Hepatocyte (in vitro differentiated cells): ENCODE measurements around the gene OR6J1. TPM values are rescaled to one million over a fixed set of nuclear protein-coding genes. Genes with fewer than 3 reads are reported as not detected.

Experiments
- DNase-seq: peaks from one replicate; pipeline ENCODE4 v3.0.0-alpha.2; 2016; ENCODE audit warnings: low spot score
- H2AFZ ChIP-seq: fragments of 200-600 bp; sonication (generic); 2 replicates; pipeline ENCODE4 v1.6.0; 2016; ENCODE audit warnings: antibody characterized with exemption, mild to moderate bottlenecking
- H3K27ac ChIP-seq: fragments of 200-600 bp; sonication (generic); 2 replicates; pipeline ENCODE4 v1.5.1; 2016; ENCODE audit warnings: mild to moderate bottlenecking
- H3K27me3 ChIP-seq: fragments of 200-600 bp; sonication (generic); 2 replicates; pipeline ENCODE4 v1.6.1; 2016
- H3K36me3 ChIP-seq: fragments of 200-600 bp; sonication (generic); replicated peaks from 2 replicates; pipeline ENCODE4 v1.5.1; 2016; ENCODE audit warnings: low read depth; ENCODE audit not compliant: insufficient read depth
- H3K4me1 ChIP-seq: fragments of 200-600 bp; sonication (generic); 2 replicates; pipeline ENCODE4 v1.5.1; 2016; ENCODE audit warnings: mild to moderate bottlenecking, moderate library complexity; ENCODE audit not compliant: insufficient read depth
- H3K4me2 ChIP-seq: fragments of 200-600 bp; sonication (generic); 2 replicates; pipeline ENCODE4 v1.6.0; 2016
- H3K4me3 ChIP-seq: fragments of 200-600 bp; sonication (generic); 2 replicates; pipeline ENCODE4 v1.5.1; 2016; ENCODE audit warnings: mild to moderate bottlenecking
- H3K79me2 ChIP-seq: fragments of 200-600 bp; sonication (generic); 2 replicates; pipeline ENCODE4 v1.6.0; 2017; ENCODE audit warnings: mild to moderate bottlenecking
- H3K9me2 ChIP-seq: fragments of 200-600 bp; sonication (generic); replicated peaks from 2 replicates; pipeline ENCODE4 v1.6.0; 2017; ENCODE audit warnings: mild to moderate bottlenecking; ENCODE audit not compliant: insufficient read depth
- H3K9me3 ChIP-seq: fragments of 200-600 bp; sonication (generic); 2 replicates; pipeline ENCODE4 v1.5.1; 2016; ENCODE audit warnings: low read depth, mild to moderate bottlenecking
- H4K20me1 ChIP-seq: fragments of 200-600 bp; sonication (generic); 2 replicates; pipeline ENCODE4 v1.6.0; 2016; ENCODE audit warnings: mild to moderate bottlenecking; ENCODE audit not compliant: insufficient read depth, poor library complexity, severe bottlenecking
- EZH2 ChIP-seq: fragments of 200-600 bp; sonication (generic); IDR thresholded peaks from 2 replicates; pipeline ENCODE4 v1.6.1; 2016; ENCODE audit warnings: antibody characterized with exemption, mild to moderate bottlenecking, borderline replicate concordance
- EZH2phosphoT487 ChIP-seq: fragments of 200-600 bp; sonication (generic); IDR thresholded peaks from one replicate; pipeline ENCODE4 v1.6.1; 2018; ENCODE audit warnings: antibody characterized with exemption, mild to moderate bottlenecking, low read depth, moderate library complexity; ENCODE audit not compliant: unreplicated experiment, severe bottlenecking
- WGBS: methylation state at CpG from one replicate; pipeline ENCODE4 v1.1.6; 2016; ENCODE audit warnings: low lambda C conversion rate; ENCODE audit errors: missing lambda C conversion rate; 5-methylcytosine and 5-hydroxymethylcytosine counted together
- polyA plus RNA-seq: library from polyadenylated mRNA; unstranded; fragments of >200 nt; fragmentation: Nextera tagmentation; extraction: Ambion mirVana; gene quantifications from 2 replicates; pipeline ENCODE4 v1.2.1, GENCODE V29; 2016
- total RNA-seq: library from RNA; depleted of rRNA; stranded (reverse); fragments of >200 nt; gene quantifications from 2 replicates; pipeline ENCODE4 v1.2.3, GENCODE V29; 2014
- TF ChIP-seq, protein P1 (sequence below): fragments of 200-600 bp; sonication (generic); IDR thresholded peaks from 2 replicates; pipeline ENCODE4 v1.5.1; 2016; ENCODE audit warnings: antibody characterized with exemption, mild to moderate bottlenecking; ENCODE audit not compliant: poor library complexity

OR6J1 gene
- total and polyA plus RNA-seq, 2 experiments from 2014 or later = 0.03 TPM; not detected in 1

DNA sequence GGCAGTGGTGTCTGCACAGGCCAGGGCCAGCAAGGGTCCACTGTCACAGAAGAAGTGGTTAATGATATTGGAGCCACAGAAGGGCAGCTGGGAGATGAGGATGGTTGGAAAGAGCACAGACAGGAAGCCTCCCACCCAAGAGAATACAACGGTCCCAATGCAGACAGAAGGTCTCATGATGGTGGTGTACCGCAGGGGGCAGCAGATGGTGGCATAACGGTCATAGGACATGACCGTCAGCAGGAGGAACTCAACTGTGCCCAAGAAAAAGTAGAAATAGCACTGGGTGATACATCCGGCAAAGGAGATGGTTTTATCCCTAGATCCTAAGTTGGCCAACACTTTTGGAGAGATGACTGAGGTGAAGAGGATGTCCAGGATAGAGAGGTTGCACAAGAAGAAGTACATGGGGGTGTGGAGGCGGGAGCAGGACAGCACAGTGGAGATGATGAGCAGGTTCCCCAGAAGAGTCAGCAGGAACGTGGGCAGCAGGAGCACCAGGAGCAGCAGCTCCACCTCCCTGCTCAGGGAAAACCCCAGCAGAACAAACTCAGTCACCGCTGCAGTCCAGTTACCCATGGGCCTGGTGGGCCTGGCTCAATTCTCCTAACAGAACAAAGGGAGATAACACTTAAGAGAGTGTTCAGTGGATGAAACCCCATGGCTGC lies 9.8 kb downstream of the OR6J1 start:
- no peaks in the 10 kb centered on the region for H3K9me3 ChIP-seq
- TF ChIP-seq, protein P1, sequence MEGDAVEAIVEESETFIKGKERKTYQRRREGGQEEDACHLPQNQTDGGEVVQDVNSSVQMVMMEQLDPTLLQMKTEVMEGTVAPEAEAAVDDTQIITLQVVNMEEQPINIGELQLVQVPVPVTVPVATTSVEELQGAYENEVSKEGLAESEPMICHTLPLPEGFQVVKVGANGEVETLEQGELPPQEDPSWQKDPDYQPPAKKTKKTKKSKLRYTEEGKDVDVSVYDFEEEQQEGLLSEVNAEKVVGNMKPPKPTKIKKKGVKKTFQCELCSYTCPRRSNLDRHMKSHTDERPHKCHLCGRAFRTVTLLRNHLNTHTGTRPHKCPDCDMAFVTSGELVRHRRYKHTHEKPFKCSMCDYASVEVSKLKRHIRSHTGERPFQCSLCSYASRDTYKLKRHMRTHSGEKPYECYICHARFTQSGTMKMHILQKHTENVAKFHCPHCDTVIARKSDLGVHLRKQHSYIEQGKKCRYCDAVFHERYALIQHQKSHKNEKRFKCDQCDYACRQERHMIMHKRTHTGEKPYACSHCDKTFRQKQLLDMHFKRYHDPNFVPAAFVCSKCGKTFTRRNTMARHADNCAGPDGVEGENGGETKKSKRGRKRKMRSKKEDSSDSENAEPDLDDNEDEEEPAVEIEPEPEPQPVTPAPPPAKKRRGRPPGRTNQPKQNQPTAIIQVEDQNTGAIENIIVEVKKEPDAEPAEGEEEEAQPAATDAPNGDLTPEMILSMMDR = no peak
- TF ChIP-seq EZH2 = no peak
- TF ChIP-seq EZH2phosphoT487 = no peak
- no peaks in the 10 kb centered on the region for H3K4me1 ChIP-seq
- H3K4me2 ChIP-seq = no peak overlapping the region
- no peaks in the 10 kb centered on the region for H3K79me2 ChIP-seq
- WGBS = 84% methylated on average over 8 of the region's 8 CpGs
- H4K20me1 ChIP-seq = no peaks in the 10 kb centered on the region
- no peak for DNase-seq
- H2AFZ ChIP-seq = no peak overlapping the region
- H3K27me3 ChIP-seq = no peaks in the 10 kb centered on the region
- no peaks in the 10 kb centered on the region for H3K36me3 ChIP-seq
- no peak overlapping the region for H3K27ac ChIP-seq
- H3K4me3 ChIP-seq = no peak overlapping the region
- H3K9me2 ChIP-seq = no peaks in the 10 kb centered on the region

DNA sequence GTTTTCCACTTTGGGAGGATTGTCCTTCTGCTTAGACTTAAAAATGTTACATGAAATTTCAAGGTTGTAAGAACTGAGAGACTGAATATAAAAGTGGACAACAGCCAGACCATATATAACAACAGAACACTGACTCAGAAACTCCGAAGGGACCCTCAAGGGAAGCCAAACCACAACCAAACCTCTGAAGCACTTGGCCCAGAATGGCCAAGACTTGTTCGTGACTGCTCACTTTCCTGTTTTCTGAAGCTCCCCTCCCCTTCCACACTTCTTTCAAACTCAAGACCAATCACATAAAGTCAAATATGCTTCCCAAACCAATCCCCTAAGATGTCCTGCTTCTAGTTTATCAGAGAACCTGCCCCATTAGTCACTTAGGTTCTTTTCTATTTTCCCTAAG lies 13.7 kb downstream of the OR6J1 start:
- H3K9me2 ChIP-seq = no peaks in the 10 kb centered on the region
- H3K4me3 ChIP-seq = no peak overlapping the region
- H3K27ac ChIP-seq = no peak overlapping the region
- H2AFZ ChIP-seq = no peak overlapping the region
- H3K4me2 ChIP-seq = no peak overlapping the region
- whole genome bisulfite sequencing = 91% methylated on average over 2 of the region's 2 CpGs
- no peaks in the 10 kb centered on the region for H3K36me3 ChIP-seq
- no peak for TF ChIP-seq EZH2
- no peaks in the 10 kb centered on the region for H3K9me3 ChIP-seq
- H3K79me2 ChIP-seq = no peaks in the 10 kb centered on the region
- no peaks in the 10 kb centered on the region for H3K27me3 ChIP-seq
- no peaks in the 10 kb centered on the region for H4K20me1 ChIP-seq
- no peaks in the 10 kb centered on the region for H3K4me1 ChIP-seq
- no peak for DNase-seq

DNA sequence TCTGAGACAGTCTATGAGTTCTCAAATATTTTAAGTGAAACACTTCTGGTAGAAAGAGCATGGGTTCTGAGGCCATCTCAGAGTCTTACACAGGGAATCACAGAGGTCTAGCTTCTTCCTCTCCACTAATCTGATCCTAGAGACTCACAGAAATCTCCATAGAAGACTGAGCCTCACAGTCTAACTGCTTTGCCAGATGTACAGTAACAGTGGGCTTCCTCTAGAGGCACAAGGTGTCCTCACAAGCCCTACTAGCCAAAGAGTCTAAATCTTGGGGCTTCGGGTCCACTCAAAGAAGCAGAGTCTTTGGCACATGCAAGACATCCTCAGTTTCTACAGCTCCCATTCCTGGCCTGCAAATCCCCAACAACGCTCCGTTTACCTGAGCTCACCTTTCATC lies 14.1 kb downstream of the OR6J1 start:
- H4K20me1 ChIP-seq = no peaks in the 10 kb centered on the region
- H3K9me2 ChIP-seq = no peaks in the 10 kb centered on the region
- no peaks in the 10 kb centered on the region for H3K36me3 ChIP-seq
- no peaks in the 10 kb centered on the region for H3K79me2 ChIP-seq
- no peaks in the 10 kb centered on the region for H3K9me3 ChIP-seq
- no peak overlapping the region for H3K4me3 ChIP-seq
- H3K4me1 ChIP-seq = no peaks in the 10 kb centered on the region
- no peaks in the 10 kb centered on the region for H3K27me3 ChIP-seq
- no peak for DNase-seq
- no peak overlapping the region for H3K27ac ChIP-seq
- TF ChIP-seq EZH2 = no peak
- no peak for TF ChIP-seq EZH2phosphoT487
- TF ChIP-seq, protein P1 = no peak
- no peak overlapping the region for H2AFZ ChIP-seq
- no peak overlapping the region for H3K4me2 ChIP-seq
- WGBS = 97% methylated on average over 3 of the region's 3 CpGs

DNA sequence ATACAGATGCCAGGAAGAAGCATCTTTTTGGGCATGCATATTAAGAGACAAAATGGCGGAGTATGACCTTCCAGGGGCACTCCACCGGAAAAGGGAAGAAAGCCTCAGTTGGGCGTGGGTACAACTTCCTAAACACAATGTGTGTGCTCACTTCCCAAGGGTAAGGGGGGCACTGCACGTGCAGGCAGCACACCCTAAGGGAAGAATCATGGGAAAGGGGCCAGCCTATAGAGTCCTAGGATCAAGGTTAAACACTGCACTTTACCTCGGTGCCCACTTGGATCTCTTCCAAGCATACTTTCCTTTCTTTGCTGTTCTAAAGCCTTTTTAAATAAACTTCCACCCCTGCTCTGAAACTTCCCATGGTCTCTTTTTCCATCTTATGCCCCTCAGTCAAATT lies 14.8 kb downstream of the OR6J1 start:
- no peak overlapping the region for H3K4me3 ChIP-seq
- TF ChIP-seq EZH2 (no peak), EZH2phosphoT487 (no peak)
- TF ChIP-seq, protein P1 = no peak
- H2AFZ ChIP-seq = no peak overlapping the region
- H4K20me1 ChIP-seq = no peaks in the 10 kb centered on the region
- H3K36me3 ChIP-seq = no peaks in the 10 kb centered on the region
- no peaks in the 10 kb centered on the region for H3K9me3 ChIP-seq
- H3K79me2 ChIP-seq = no peaks in the 10 kb centered on the region
- H3K4me1 ChIP-seq = no peaks in the 10 kb centered on the region
- no peak for DNase-seq
- no peak overlapping the region for H3K4me2 ChIP-seq
- no peak overlapping the region for H3K27ac ChIP-seq
- WGBS = 92% methylated on average over 5 of the region's 5 CpGs
- no peaks in the 10 kb centered on the region for H3K27me3 ChIP-seq
- H3K9me2 ChIP-seq = no peaks in the 10 kb centered on the region
